Lower lobe of right lung (tissue), 2 donors: Measurements from ENCODE around the gene TEX51. TPM values are rescaled to one million over a fixed set of nuclear protein-coding genes. Genes with fewer than 3 reads are reported as not detected.

Experiments
- ATAC-seq, 2 donors: fragments of 200-7000 bp; cut with Tn5 transposase; one replicate each; pipeline ENCODE4 v1.9.1; 2020 to 2022; ENCODE audit warnings: mild to moderate bottlenecking in 2 of 2, moderate library complexity in 2 of 2
- DNase-seq: peaks from one replicate; pipeline ENCODE4 v3.0.0-alpha.2; 2020
- H3K27ac ChIP-seq: fragments of 200-600 bp; one replicate; pipeline ENCODE4 v1.8.0; 2022
- H3K27me3 ChIP-seq: fragments of 200-600 bp; one replicate; pipeline ENCODE4 v1.8.0; 2022; ENCODE audit warnings: low read depth
- H3K36me3 ChIP-seq: fragments of 200-600 bp; one replicate; pipeline ENCODE4 v1.8.0; 2022; ENCODE audit warnings: mild to moderate bottlenecking
- H3K4me1 ChIP-seq: fragments of 200-600 bp; one replicate; pipeline ENCODE4 v1.8.0; 2022
- H3K4me3 ChIP-seq: fragments of 200-600 bp; one replicate; pipeline ENCODE4 v1.8.0; 2022; ENCODE audit warnings: mild to moderate bottlenecking
- H3K9me3 ChIP-seq: fragments of 200-600 bp; one replicate; pipeline ENCODE4 v1.8.0; 2022
- CTCF ChIP-seq: fragments of 200-600 bp; IDR thresholded peaks from one replicate; pipeline ENCODE4 v1.8.0; 2022; ENCODE audit warnings: antibody characterized with exemption, mild to moderate bottlenecking
- intact Hi-C: fragments of 100-400 bp; cut with DNase I; formaldehyde crosslinking; loops from one replicate; pipeline ENCODE4 v1.11.0; 2022
- total RNA-seq: library from RNA; stranded (reverse); fragmentation: NEBNext Ultra II Directional; extraction: Animal tissue kit (Norgen Biotek cat#: 25700); gene quantifications from one replicate; pipeline ENCODE4 v1.2.1, GENCODE V29; 2021
- donor health status: DM: no; HTN: yes; CAD: no; lungs with severe emphysema.

TEX51 gene
- total RNA-seq, 1 donor from 2014 or later = not detected

- no peak overlapping the region for H3K27ac ChIP-seq
- DNase-seq = peak; percentile 7
- ATAC-seq = no peak
- H3K27me3 ChIP-seq = no peaks in the 10 kb centered on the region
- H3K36me3 ChIP-seq = no peaks in the 10 kb centered on the region
- no peak for TF ChIP-seq CTCF
- no peaks in the 10 kb centered on the region for H3K9me3 ChIP-seq
- no peaks in the 10 kb centered on the region for H3K4me1 ChIP-seq
- H3K4me3 ChIP-seq = no peak overlapping the region
- intact Hi-C loops = no loop called here
Observed at GRCh38 chr2:126902859-126903258, 4.2 kb downstream of the TEX51 start.

GRCh38 chr2:126905991-126906390 is 7.3 kb downstream of the TEX51 start:
- Histone ChIP-seq H3K27ac (no peak overlapping the region), H3K4me1 (no peaks in the 10 kb centered on the region), H3K9me3 (no peaks in the 10 kb centered on the region), H3K4me3 (no peak overlapping the region), H3K27me3 (no peaks in the 10 kb centered on the region), H3K36me3 (no peaks in the 10 kb centered on the region)
- intact Hi-C loops = no loop called here
- ATAC-seq = no peak
- no peak for TF ChIP-seq CTCF
- no peak for DNase-seq

GRCh38 chr2:126906781-126907180 is 8.1 kb downstream of the TEX51 start:
- Histone ChIP-seq H3K36me3 (no peaks in the 10 kb centered on the region), H3K4me1 (no peaks in the 10 kb centered on the region), H3K9me3 (no peaks in the 10 kb centered on the region), H3K27ac (no peak overlapping the region), H3K27me3 (no peaks in the 10 kb centered on the region), H3K4me3 (no peak overlapping the region)
- ATAC-seq = no peak
- TF ChIP-seq CTCF = no peak
- intact Hi-C loops = no loop called here
- peak; percentile 7 for DNase-seq

GRCh38 chr2:126907671-126908070 is 9.0 kb downstream of the TEX51 start:
- Histone ChIP-seq H3K4me3 (no peak overlapping the region), H3K4me1 (no peaks in the 10 kb centered on the region), H3K27ac (no peak overlapping the region), H3K9me3 (no peaks in the 10 kb centered on the region), H3K36me3 (no peaks in the 10 kb centered on the region), H3K27me3 (no peaks in the 10 kb centered on the region)
- intact Hi-C loops = no loop called here
- ATAC-seq (no peak), DNase-seq (peak; percentile 20)
- no peak for TF ChIP-seq CTCF

- intact Hi-C loops = no loop called here
- H3K4me1 ChIP-seq = no peaks in the 10 kb centered on the region
- TF ChIP-seq CTCF = no peak
- H3K27me3 ChIP-seq = no peaks in the 10 kb centered on the region
- DNase-seq = no peak
- no peak overlapping the region for H3K27ac ChIP-seq
- H3K4me3 ChIP-seq = no peak overlapping the region
- H3K36me3 ChIP-seq = no peaks in the 10 kb centered on the region
- no peak for ATAC-seq
- no peaks in the 10 kb centered on the region for H3K9me3 ChIP-seq
Observed at GRCh38 chr2:126908721-126909177, 10.1 kb downstream of the TEX51 start.

GRCh38 chr2:126909366-126909765 is 10.7 kb downstream of the TEX51 start:
- no peak overlapping the region for H3K4me3 ChIP-seq
- ATAC-seq (no peak), DNase-seq (no peak)
- TF ChIP-seq CTCF = no peak
- H3K4me1 ChIP-seq = no peaks in the 10 kb centered on the region
- H3K9me3 ChIP-seq = no peaks in the 10 kb centered on the region
- intact Hi-C loops = no loop called here
- H3K27ac ChIP-seq = no peak overlapping the region
- no peaks in the 10 kb centered on the region for H3K36me3 ChIP-seq
- no peaks in the 10 kb centered on the region for H3K27me3 ChIP-seq
